GM12878 (cell line): ENCODE data around the gene PIWIL4.

Experiments used
- EZH2 ChIP-seq: IDR thresholded peaks from 2 replicates; pipeline ENCODE4 v1.6.1; 2012; ENCODE audit warnings: low read depth, mild to moderate bottlenecking, control low read depth, inconsistent platforms, low read length, borderline replicate concordance; ENCODE audit not compliant: control insufficient read depth
- POLR2A ChIP-seq: IDR thresholded peaks from 2 replicates; pipeline ENCODE4 v1.6.1; 2011; ENCODE audit warnings: low read depth, mild to moderate bottlenecking, low read length
- TF ChIP-seq, protein P1 (sequence below), 3 experiments: IDR thresholded peaks in 2 of 3; conservative IDR thresholded peaks in 1 of 3; 2 replicates each; pipeline ENCODE4 v1.5.1; 2011; ENCODE audit warnings: low read depth in 3 of 3, low read length in 3 of 3, mild to moderate bottlenecking in 3 of 3, control low read depth in 2 of 3, moderate library complexity in 2 of 3, inconsistent platforms in 1 of 3, mixed read lengths in 1 of 3; ENCODE audit not compliant: control insufficient read depth in 2 of 3, insufficient read depth in 1 of 3; ENCODE audit errors: extremely low read depth in 1 of 3
- TF ChIP-seq, protein P2 (sequence below): IDR thresholded peaks from 2 replicates; pipeline ENCODE4 v1.6.1; 2012; ENCODE audit warnings: low read depth, low read length, improper control_type of control experiment

DNA sequence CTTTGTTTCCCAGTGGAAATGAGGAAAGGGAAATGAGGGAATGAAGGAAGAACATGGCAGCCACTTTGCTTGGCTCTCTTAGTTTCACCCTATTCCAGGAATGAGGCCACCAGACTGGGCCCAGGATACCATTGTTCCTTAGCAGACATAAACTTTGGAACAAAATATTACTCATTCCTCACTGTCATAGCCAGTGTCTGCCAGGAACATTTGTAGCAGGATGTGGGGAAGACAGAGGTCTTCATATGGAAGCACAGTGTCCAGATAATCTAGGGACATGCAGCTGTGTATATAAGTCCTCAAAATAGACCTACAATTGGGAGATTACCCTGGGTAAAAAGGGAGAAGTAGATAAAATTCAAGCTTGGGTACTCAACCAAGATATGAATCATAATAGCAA, 38.6 kb upstream of the PIWIL4 start:
- TF ChIP-seq, protein P1, sequence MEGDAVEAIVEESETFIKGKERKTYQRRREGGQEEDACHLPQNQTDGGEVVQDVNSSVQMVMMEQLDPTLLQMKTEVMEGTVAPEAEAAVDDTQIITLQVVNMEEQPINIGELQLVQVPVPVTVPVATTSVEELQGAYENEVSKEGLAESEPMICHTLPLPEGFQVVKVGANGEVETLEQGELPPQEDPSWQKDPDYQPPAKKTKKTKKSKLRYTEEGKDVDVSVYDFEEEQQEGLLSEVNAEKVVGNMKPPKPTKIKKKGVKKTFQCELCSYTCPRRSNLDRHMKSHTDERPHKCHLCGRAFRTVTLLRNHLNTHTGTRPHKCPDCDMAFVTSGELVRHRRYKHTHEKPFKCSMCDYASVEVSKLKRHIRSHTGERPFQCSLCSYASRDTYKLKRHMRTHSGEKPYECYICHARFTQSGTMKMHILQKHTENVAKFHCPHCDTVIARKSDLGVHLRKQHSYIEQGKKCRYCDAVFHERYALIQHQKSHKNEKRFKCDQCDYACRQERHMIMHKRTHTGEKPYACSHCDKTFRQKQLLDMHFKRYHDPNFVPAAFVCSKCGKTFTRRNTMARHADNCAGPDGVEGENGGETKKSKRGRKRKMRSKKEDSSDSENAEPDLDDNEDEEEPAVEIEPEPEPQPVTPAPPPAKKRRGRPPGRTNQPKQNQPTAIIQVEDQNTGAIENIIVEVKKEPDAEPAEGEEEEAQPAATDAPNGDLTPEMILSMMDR (IDR thresholded peaks at IDR 0.05 in 2 of 3, conservative IDR thresholded peaks at IDR 0.05 in 1 of 3; ENCODE audit: control insufficient read depth in 2 of 3, extremely low read depth in 1 of 3, insufficient read depth in 1 of 3, low read depth in 3 of 3, low read length in 3 of 3) = no peak
- no peak for TF ChIP-seq EZH2
- TF ChIP-seq, protein P2, sequence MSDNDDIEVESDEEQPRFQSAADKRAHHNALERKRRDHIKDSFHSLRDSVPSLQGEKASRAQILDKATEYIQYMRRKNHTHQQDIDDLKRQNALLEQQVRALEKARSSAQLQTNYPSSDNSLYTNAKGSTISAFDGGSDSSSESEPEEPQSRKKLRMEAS = no peak
- no peak for TF ChIP-seq POLR2A
